ENCODE data around the gene TTYH3.

- TF ChIP-seq CTCF (IDR thresholded peaks at IDR 0.05), result no peak
- TF ChIP-seq ZFX (IDR thresholded peaks at IDR 0.05; ENCODE audit: borderline replicate concordance), result no peak
Measured at GRCh38 chr7:2621061-2621828, 10.5 kb upstream of the TTYH3 start.

Measured in 22Rv1 (cell line).